Activated T-helper 2 cell treated with anti-CD3 and anti-CD28 coated beads, Interferon-gamma antibody, Interleukin-2, Interleukin-4, amounts not matched to agents 10 μg/mL and 5 μg/mL and 100 μg/mL, durations not matched to agents 14 hours and 24 hours and 36 hours (primary cell): ENCODE results near the gene ANKRD13D. TPM values are rescaled to one million over a fixed set of nuclear protein-coding genes. Genes with fewer than 3 reads are reported as not detected.

Experiments used
- DNase-seq: peaks from one replicate; pipeline ENCODE4 v3.0.0; 2021; ENCODE audit warnings: low spot score
- H3K27ac Mint-ChIP-seq: one replicate; pipeline ENCODE4 v1.8.0; 2021; ENCODE audit warnings: mixed read lengths
- H3K27me3 Mint-ChIP-seq: one replicate; pipeline ENCODE4 v1.8.0; 2021; ENCODE audit warnings: low read depth, mixed read lengths
- H3K36me3 Mint-ChIP-seq: one replicate; pipeline ENCODE4 v1.8.0; 2021; ENCODE audit warnings: low read depth, mixed read lengths
- H3K4me1 Mint-ChIP-seq: one replicate; pipeline ENCODE4 v1.8.0; 2021; ENCODE audit warnings: low read depth, mixed read lengths
- H3K4me3 Mint-ChIP-seq: one replicate; pipeline ENCODE4 v1.8.0; 2021; ENCODE audit warnings: low read depth, mild to moderate bottlenecking, moderate library complexity, mixed read lengths
- H3K9me3 Mint-ChIP-seq: one replicate; pipeline ENCODE4 v1.8.0; 2021; ENCODE audit warnings: mixed read lengths
- intact Hi-C: fragments of 100-400 bp; cut with micrococcal nuclease; formaldehyde crosslinking; loops from one replicate; pipeline ENCODE4 v1.15.1; 2023
- total RNA-seq: library from RNA; stranded (reverse); gene quantifications from 2 replicates; pipeline ENCODE4 v1.2.3, GENCODE V29; 2022

ANKRD13D gene
- total RNA-seq, 1 donor from 2014 or later, result 119 TPM

DNA sequence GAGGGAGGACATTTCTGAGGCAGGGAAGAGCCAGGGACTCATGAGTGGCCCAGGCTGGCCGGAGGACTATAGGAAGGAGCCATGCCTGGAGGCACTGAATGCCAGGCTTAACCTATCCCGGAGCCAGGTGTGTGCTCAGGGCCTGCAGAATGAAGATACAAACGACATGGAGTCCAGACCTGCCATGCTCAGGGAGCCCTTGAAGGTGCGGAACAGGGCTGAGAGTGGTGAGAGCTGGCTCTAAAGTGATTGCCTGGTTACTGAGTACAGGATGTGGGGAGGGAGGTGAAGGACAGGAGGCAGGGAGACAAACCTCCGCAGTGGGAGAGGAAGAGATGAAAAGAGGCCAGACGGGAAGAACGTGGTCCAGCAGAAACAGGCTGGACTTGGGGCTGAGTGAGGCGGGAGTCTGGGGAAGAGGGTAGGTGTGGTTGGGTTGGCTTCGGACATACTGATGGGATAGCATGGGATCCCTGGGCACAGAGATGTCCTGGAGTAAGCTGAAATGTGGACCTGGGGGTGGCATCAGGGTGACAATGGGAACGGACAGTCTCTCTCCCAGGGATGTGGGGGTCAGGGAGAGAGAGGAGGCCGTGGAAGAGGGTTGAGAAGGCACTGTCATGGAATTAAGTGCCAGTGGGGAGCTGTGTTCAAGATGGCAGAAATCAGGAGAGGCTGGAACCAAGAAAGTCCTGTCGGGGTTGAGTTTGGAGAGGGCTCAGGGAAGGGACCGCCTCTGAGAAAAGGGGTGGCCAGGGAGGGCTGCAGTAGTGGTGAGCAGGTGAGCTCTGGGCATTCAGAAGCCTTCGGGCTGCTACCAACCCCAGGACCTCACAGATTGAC, 1.5 kb upstream of the ANKRD13D start:
- H3K4me3 Mint-ChIP-seq, result peak overlapping the region; percentile 81
- H3K27me3 Mint-ChIP-seq, result no peaks in the 10 kb centered on the region
- peak; percentile 54 for DNase-seq
- H3K9me3 Mint-ChIP-seq, result no peaks in the 10 kb centered on the region
- H3K27ac Mint-ChIP-seq, result peak overlapping the region; percentile 96
- H3K4me1 Mint-ChIP-seq, result peaks cover 39% of the 10 kb centered on the region
- intact Hi-C loops, result loop anchor here (1.0 to 5.0 kb wide), 5 partner anchors 10 to 220 kb away; partner anchors contain the start of genes AIP, CDK2AP2 and PITPNM1
- H3K36me3 Mint-ChIP-seq, result peaks cover 70% of the 10 kb centered on the region

DNA sequence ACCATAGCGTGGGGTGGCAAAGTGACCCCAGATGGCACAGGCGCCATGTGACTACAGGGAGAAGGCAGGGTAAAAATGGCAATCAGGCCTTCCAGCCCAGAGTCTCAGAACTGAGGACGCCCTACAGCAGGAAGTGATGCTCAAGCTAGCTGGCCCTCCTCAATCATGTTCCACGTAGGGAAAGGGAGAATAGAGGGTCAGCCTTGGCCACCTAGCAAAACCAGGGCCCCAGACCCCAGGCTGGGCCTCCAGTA, 978 bp upstream of the ANKRD13D start:
- H3K36me3 Mint-ChIP-seq, result peaks cover 70% of the 10 kb centered on the region
- peak overlapping the region; percentile 81 for H3K4me3 Mint-ChIP-seq
- DNase-seq, result no peak
- H3K27me3 Mint-ChIP-seq, result no peaks in the 10 kb centered on the region
- intact Hi-C loops, result loop anchor here (1.0 to 5.0 kb wide), 5 partner anchors 11 to 219 kb away; partner anchors contain the start of genes AIP, CDK2AP2 and PITPNM1
- no peaks in the 10 kb centered on the region for H3K9me3 Mint-ChIP-seq
- H3K4me1 Mint-ChIP-seq, result peaks cover 43% of the 10 kb centered on the region
- H3K27ac Mint-ChIP-seq, result peak overlapping the region; percentile 96

DNA sequence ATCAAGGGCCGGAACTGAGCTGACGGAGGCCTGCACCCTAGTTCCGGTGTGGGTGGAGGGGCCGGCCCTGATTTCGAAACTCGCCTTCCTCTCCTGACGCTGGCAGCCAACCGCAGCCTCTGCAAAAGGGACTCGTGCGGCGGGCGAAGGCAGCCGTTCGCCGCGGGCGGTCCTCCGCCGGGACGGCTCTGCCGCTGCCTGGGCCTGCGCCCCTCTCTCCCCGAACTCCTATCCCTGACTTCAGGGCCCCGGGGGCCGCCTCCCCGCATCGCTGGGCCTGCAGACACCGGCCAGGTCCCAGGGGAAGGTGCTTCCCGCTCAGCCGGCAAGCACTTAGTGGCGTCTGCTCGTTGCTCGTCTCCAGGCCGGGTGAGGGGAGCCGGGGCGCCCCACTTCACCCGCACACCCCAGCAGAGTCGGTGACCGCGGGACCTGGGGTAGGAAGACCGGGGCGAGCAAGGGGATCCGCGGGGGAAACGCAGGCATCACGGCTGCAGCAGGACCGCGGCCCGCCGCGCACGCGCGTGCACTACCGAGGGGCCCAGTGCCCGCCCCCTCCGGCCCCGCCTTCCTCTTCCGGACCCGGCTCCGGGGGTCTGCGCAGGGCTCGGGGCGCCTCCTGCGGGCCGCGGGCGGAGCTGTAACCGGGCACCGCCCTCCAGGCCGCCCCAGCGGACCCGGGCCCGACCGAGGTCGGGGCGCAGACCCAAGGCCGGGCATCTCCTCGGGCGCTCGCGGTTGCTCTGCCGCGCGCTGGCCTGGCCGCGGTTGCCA, 464 bp upstream of the ANKRD13D start:
- H3K27me3 Mint-ChIP-seq, result no peaks in the 10 kb centered on the region
- H3K9me3 Mint-ChIP-seq, result no peaks in the 10 kb centered on the region
- intact Hi-C loops, result loop anchor here (1.0 to 5.0 kb wide), 5 partner anchors 11 to 219 kb away; partner anchors contain the start of genes AIP, CDK2AP2 and PITPNM1
- H3K27ac Mint-ChIP-seq, result peak overlapping the region; percentile 96
- DNase-seq, result peak; percentile 89
- H3K36me3 Mint-ChIP-seq, result peaks cover 68% of the 10 kb centered on the region
- peaks cover 44% of the 10 kb centered on the region for H3K4me1 Mint-ChIP-seq
- H3K4me3 Mint-ChIP-seq, result peak overlapping the region; percentile 81

DNA sequence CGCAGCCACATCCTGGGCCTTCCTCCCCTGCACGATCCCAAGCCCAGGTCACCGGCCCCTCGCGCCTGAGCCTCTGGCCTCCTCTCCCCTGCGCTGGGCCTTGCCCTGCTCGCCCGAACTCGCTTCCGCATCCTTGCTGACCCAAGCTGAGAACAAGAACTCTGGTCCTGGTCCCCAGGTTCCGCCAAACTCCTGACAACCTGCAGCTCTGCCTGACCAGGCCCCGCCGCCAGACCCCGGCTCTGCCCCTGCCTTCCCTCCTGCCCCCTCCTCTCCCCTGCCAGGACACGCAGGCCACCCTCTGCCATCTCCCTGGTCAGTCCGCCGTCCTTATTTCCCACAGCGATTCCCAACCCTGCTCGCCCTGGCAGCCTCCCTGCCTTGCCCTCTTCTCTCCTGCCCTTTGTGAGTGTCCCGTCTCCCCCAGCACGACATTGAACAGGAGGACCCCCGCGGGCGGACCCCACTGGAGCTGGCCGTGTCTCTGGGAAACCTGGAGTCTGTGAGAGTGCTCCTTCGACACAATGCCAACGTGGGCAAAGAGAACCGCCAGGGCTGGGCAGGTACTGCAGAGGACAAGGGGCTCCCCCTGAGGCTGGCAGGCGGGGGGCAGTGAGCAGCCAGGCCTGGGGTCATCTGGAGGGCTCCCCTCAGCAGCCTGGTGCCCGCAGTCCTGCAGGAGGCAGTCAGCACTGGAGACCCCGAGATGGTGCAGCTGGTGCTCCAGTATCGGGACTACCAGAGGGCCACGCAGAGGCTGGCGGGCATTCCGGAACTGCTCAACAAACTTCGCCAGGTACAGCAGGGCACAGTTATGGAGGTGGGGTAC, 762 bp downstream of the ANKRD13D start:
- peak overlapping the region; percentile 87 for H3K27ac Mint-ChIP-seq
- peak overlapping the region; percentile 92 for H3K4me3 Mint-ChIP-seq
- intact Hi-C loops, result loop anchor here (5.0 kb wide), 2 partner anchors 192 to 217 kb away; partner anchors contain the start of genes AIP, CDK2AP2 and PITPNM1
- DNase-seq, result no peak
- peaks cover 75% of the 10 kb centered on the region for H3K36me3 Mint-ChIP-seq
- H3K9me3 Mint-ChIP-seq, result no peaks in the 10 kb centered on the region
- H3K27me3 Mint-ChIP-seq, result no peaks in the 10 kb centered on the region
- H3K4me1 Mint-ChIP-seq, result peaks cover 46% of the 10 kb centered on the region

- Mint-ChIP-seq H3K27ac (no peak overlapping the region), H3K9me3 (peaks cover 4% of the 10 kb centered on the region)
Measured at GRCh38 chr11:67290801-67291200, 1.7 kb downstream of the ANKRD13D start.

GRCh38 chr11:67291481-67292381, 2.6 kb downstream of the ANKRD13D start:
- H3K27ac Mint-ChIP-seq, result no peak overlapping the region
- peaks cover 79% of the 10 kb centered on the region for H3K36me3 Mint-ChIP-seq
- intact Hi-C loops, result no loop called here
- DNase-seq, result no peak
- peaks cover 40% of the 10 kb centered on the region for H3K4me1 Mint-ChIP-seq
- H3K9me3 Mint-ChIP-seq, result peaks cover 14% of the 10 kb centered on the region
- no peaks in the 10 kb centered on the region for H3K27me3 Mint-ChIP-seq
- H3K4me3 Mint-ChIP-seq, result peak overlapping the region; percentile 8

More at GRCh38 chr11:67290801-67291200, 1.7 kb downstream of the ANKRD13D start:
- Mint-ChIP-seq H3K36me3 (peaks cover 76% of the 10 kb centered on the region), H3K27me3 (no peaks in the 10 kb centered on the region), H3K4me1 (peaks cover 46% of the 10 kb centered on the region), H3K4me3 (peak overlapping the region; percentile 92)
- intact Hi-C loops, result no loop called here
- no peak for DNase-seq

- H3K36me3 Mint-ChIP-seq, result peaks cover 79% of the 10 kb centered on the region
- H3K27me3 Mint-ChIP-seq, result no peaks in the 10 kb centered on the region
- H3K27ac Mint-ChIP-seq, result peak overlapping the region; percentile 53
- intact Hi-C loops, result no loop called here
- H3K9me3 Mint-ChIP-seq, result peaks cover 18% of the 10 kb centered on the region
- DNase-seq, result no peak
- peaks cover 30% of the 10 kb centered on the region for H3K4me1 Mint-ChIP-seq
- H3K4me3 Mint-ChIP-seq, result peak overlapping the region; percentile 24
Measured at GRCh38 chr11:67292671-67293070, 3.6 kb downstream of the ANKRD13D start.

DNA sequence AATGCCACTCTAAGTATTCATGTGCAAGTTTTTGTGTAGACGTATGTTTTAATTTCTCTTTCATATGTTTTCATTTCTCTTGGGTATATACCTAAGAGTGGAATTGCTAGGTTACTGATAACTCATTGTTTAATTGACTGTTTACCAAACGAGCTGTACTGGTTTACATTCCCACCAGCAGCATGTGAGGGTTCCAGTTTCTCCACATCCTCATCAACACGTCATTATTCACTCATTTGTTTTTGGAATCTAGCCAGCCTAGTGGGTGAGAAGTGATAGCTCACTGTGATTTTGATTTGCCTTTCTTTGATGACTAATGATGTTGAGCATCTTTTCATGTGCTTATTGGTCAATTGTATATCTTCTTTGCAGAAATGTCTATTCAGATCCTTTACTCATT, 4.0 kb downstream of the ANKRD13D start:
- Mint-ChIP-seq H3K36me3 (peaks cover 80% of the 10 kb centered on the region), H3K27ac (no peak overlapping the region), H3K4me3 (no peak overlapping the region), H3K27me3 (no peaks in the 10 kb centered on the region), H3K9me3 (peaks cover 18% of the 10 kb centered on the region), H3K4me1 (peaks cover 26% of the 10 kb centered on the region)
- no peak for DNase-seq
- intact Hi-C loops, result no loop called here

DNA sequence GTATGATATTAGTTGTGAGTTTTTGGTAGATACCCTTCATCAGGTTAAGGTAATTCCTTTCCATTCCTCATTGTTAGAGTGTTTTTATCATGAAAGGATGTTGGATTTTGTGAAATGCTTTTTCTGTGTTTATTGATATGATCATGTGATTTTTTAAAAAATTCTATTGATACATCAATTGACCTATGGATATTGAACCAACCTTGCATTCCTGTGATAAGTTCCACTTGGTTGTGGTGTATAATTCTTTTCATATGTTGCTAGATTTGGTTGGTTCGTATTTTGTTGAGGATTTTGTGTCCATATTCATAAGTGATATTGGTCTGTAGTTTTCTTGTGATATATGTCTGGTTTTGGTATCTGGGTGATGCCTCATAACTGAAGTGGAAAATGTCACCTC, 6.7 kb downstream of the ANKRD13D start:
- Mint-ChIP-seq H3K27ac (no peak overlapping the region), H3K36me3 (peaks cover 89% of the 10 kb centered on the region), H3K27me3 (no peaks in the 10 kb centered on the region), H3K4me1 (peaks cover 25% of the 10 kb centered on the region), H3K9me3 (peaks cover 18% of the 10 kb centered on the region), H3K4me3 (no peak overlapping the region)
- DNase-seq, result no peak
- intact Hi-C loops, result no loop called here

- H3K36me3 Mint-ChIP-seq, result peaks cover 76% of the 10 kb centered on the region
- H3K4me3 Mint-ChIP-seq, result no peak overlapping the region
- H3K9me3 Mint-ChIP-seq, result peaks cover 18% of the 10 kb centered on the region
- intact Hi-C loops, result no loop called here
- peak overlapping the region; percentile 40 for H3K27ac Mint-ChIP-seq
- H3K4me1 Mint-ChIP-seq, result peaks cover 9% of the 10 kb centered on the region
- DNase-seq, result no peak
- no peaks in the 10 kb centered on the region for H3K27me3 Mint-ChIP-seq
Measured at GRCh38 chr11:67298786-67299185, 9.7 kb downstream of the ANKRD13D start.

DNA sequence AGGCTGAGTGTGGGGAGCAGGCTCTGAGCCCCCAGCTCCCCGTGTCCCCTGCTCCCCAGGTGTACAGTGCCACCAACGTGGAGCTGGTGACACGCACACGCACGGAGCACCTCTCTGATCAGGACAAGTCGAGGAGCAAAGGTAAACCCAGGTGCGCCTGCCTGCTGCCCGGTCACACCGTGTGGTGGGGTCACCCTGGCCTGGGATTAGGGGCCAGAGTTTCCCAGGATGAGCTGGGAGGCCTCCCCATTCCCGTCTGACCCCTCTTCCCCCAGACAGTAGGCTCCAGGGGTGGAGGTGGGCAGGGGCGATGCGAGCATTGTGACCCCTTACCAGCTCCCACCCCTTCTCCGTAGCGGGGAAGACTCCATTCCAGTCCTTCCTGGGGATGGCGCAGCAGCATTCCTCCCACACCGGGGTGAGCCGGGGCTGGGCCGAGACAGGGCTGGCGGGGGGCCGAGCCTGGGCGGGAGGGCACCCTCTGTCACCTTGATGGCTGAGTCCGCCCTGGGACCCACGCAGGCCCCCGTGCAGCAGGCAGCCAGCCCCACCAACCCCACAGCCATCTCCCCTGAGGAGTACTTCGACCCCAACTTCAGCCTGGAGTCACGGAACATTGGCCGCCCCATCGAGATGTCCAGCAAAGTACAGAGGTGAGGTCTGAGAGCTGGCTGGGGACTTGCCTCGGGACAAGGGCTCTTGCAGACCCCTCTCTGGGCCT, 10.5 kb downstream of the ANKRD13D start:
- DNase-seq, result no peak
- Mint-ChIP-seq H3K9me3 (peaks cover 18% of the 10 kb centered on the region), H3K4me3 (no peak overlapping the region), H3K27ac (no peak overlapping the region), H3K4me1 (peaks cover 5% of the 10 kb centered on the region), H3K27me3 (no peaks in the 10 kb centered on the region), H3K36me3 (peaks cover 67% of the 10 kb centered on the region)
- intact Hi-C loops, result no loop called here
